LNCaP clone FGC (cell line): ENCODE measurements around the gene SHCBP1.

Source experiments
- DNase-seq: peaks from one replicate; pipeline ENCODE4 v3.0.0-alpha.2; 2011; ENCODE audit warnings: low read depth
- H3K4me3 ChIP-seq: 2 replicates; pipeline ENCODE4 v1.5.1; 2011; ENCODE audit warnings: mild to moderate bottlenecking, low read depth, low read length, control low read depth
- TF ChIP-seq, protein P1 (sequence below): IDR thresholded peaks from 2 replicates; pipeline ENCODE4 v1.5.1; 2012; ENCODE audit warnings: mild to moderate bottlenecking; ENCODE audit not compliant: control insufficient read depth, insufficient read depth; ENCODE audit errors: extremely low read depth

Gene SHCBP1

DNA sequence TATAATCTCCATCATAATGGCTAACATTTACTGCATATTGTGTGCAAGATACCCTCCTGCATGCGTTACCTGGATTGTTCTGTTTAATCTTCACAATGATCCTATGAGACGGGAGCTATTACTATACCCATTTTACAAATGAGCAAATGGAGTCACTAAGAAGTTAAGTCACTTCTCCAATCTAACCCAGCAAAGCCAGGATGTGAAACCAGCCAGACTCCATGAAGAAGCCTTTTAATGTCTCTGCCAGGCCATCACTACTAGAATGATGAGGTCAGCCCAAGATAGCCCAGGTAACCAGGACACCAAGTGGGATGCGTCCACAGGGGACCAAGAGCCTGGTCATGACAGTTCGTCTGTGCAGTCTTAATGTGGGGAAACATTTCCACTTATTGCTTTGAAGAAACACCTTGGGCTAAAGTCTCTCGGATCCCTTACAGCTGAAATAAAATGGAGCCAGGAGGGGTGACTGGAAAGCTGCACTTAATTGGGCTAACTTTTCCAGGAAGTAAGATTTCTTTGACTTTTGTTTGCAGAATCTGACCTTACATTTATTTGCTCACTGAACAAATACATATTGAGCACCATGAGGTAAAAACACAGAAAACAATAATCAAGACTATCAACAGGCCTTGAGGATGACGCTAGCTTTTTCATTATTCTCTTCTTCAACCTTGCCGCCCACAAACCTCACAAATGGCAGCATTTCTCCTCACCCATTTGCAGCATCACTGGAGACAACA lies 926 bp upstream of the SHCBP1 start:
- H3K4me3 ChIP-seq = no peak overlapping the region
- no peak for DNase-seq
- TF ChIP-seq, protein P1, sequence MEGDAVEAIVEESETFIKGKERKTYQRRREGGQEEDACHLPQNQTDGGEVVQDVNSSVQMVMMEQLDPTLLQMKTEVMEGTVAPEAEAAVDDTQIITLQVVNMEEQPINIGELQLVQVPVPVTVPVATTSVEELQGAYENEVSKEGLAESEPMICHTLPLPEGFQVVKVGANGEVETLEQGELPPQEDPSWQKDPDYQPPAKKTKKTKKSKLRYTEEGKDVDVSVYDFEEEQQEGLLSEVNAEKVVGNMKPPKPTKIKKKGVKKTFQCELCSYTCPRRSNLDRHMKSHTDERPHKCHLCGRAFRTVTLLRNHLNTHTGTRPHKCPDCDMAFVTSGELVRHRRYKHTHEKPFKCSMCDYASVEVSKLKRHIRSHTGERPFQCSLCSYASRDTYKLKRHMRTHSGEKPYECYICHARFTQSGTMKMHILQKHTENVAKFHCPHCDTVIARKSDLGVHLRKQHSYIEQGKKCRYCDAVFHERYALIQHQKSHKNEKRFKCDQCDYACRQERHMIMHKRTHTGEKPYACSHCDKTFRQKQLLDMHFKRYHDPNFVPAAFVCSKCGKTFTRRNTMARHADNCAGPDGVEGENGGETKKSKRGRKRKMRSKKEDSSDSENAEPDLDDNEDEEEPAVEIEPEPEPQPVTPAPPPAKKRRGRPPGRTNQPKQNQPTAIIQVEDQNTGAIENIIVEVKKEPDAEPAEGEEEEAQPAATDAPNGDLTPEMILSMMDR = no peak

DNA sequence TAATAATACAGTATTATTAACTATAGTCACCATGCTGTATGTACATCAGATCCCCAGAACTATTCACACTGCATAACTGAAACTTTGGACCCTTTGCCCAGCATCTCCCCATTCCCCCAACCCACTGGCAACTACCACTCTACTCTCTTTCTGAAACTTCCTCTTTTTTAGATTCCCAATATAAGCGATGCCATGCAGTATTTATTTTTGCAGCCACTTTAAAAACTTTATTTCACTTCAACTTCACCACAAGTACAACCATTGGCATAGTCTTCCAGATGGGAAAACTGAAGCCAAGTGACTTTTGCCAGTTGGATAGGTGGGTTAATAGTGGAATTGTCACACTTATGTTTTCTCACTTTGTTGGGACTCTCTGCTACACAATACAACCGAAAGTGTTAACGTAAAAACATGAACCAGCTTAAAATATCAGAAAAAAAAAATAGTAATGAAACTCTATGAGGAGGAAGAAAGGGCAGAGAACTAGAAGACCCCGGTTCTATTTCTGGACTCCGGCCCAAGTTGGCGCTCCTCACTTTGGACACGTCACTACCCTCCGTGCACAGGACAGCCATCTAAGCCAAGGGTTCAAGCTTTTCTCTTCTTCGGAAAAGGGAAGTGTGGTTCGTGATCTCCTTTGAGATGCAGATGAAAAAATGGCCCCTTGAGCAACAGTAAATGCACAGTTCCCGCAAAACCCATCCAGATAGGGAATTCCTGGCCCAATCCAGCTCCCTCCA lies 743 bp downstream of the SHCBP1 start:
- TF ChIP-seq, protein P1 = no peak
- peak overlapping the region; percentile 99 for H3K4me3 ChIP-seq
- DNase-seq = no peak

DNA sequence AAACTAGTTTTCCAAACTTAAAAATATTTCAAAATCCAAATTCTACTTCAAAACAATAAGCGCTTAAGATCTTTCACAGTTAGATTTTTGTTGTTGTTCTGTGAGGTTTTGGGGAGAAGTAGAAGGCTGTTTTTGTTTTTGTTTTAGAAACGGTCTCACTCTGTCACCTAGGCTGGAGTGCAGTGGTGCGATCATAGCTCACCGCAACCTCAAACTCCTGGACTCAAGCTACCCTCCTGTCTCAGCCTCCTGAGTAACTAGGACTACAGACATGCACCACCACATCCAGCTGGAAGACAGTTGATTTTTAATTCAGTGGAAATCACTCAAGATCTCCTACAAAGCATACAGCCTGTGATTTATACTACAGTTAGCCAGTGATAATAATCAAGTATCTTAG lies 2.7 kb downstream of the SHCBP1 start:
- no peak for DNase-seq
- no peak overlapping the region for H3K4me3 ChIP-seq

DNA sequence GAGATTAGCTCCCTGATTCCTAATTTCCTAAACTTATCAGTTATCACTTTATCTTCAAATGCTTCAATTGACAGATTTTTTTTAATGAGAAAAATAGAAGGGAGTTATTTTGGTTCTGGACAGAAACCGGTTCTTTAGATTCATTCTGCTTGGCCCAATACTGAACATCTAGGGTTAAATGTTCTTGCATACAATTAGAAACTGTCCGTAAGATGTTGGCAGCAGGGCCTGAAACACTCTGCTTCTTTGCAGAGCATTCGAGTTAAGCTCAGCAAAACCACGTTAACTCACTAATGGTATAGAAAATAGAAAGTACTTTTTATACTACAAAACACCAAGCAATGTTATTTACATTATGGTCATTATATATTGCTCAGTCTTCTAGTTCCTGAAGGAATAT lies 7.2 kb downstream of the SHCBP1 start:
- no peak for DNase-seq
- TF ChIP-seq, protein P1 = no peak
- H3K4me3 ChIP-seq = no peak overlapping the region

More for the DNA sequence above, 2.7 kb downstream of the SHCBP1 start:
- TF ChIP-seq, protein P1 = no peak

DNA sequence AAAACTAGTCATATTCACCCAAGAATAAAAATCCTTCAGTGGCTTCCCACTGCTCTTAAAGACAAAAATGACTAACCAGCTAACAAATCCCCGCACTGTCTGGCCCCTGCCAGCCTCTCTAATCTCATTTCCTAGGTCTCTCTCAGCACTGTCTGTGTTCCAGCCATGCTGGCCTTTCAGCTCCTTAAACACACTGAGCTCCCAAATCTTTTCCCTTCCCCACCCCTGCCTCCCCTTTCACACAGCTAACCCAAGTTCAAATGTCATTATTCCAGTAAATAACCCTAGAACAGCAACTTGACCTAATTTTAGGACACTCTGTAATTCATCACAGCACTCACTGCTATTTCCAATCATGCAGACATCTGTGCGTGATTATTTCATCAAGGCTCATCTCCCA lies 7.8 kb downstream of the SHCBP1 start:
- TF ChIP-seq, protein P1 = no peak
- H3K4me3 ChIP-seq = no peak overlapping the region
- DNase-seq = no peak

DNA sequence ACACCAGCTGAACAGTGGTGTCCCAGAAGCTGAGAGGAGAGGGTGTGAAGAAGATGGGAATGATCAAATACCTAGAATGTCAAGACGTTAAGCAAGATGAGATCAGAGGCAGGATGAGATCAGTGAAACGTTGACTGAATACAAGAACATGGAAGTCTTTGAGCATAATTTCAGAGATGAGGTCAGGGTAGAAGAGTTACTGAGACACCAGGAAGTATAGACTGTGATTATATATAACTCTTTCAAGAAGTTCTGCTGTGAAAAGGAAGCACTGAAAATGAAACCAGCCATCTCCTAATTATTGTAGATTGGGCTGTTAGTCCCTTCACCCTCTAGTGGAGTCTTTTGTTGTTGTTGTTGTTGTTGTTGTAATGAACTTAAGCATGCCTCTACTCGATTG lies 9.1 kb downstream of the SHCBP1 start:
- no peak overlapping the region for H3K4me3 ChIP-seq
- TF ChIP-seq, protein P1 = no peak
- DNase-seq = no peak

DNA sequence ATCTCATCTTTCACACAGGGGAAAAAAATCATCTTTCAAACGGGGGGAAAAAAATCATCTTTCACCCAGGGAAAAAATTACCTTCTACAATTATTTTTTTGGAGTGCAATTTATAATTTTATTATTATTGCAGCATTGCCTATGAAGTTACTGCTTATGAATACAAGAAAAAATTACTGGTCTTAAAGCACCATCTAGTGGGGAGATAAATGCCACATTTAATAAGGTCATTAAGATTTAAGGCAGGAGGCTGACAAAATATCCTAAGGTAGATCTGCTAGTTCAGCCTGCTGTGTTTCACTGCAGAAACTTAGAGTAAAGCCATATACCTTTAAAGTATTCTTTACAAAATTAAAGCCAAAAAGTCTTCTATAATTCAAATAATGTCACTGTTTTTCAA lies 13.7 kb downstream of the SHCBP1 start:
- DNase-seq = peak; percentile 31
- no peak overlapping the region for H3K4me3 ChIP-seq
- TF ChIP-seq, protein P1 = peak; percentile 49
